Adrenal gland (tissue), 12 donors: ENCODE results near the gene LSAMP. TPM values are rescaled to one million over a fixed set of nuclear protein-coding genes. Genes with fewer than 3 reads are reported as not detected.
A peak's percentile ranks its signal among the peaks of the same experiment; 100 is the strongest.

ENCODE experiments used
- DNase-seq, 7 donors: peaks; one replicate each; pipeline ENCODE4 v3.0.0-alpha.2; 2019 to 2020
- H3K27ac ChIP-seq, 5 donors: fragments of 200-600 bp; sonication (generic) in 4 of 5; 1 replicate in 3 of 5; 2 replicates in 2 of 5; pipeline versions ENCODE4 v1.5.1 to v1.8.0; 2016 to 2020; ENCODE audit warnings: mild to moderate bottlenecking in 1 of 5
- H3K27me3 ChIP-seq: fragments of 200-600 bp; 2 replicates; pipeline ENCODE4 v1.8.0; 2021
- H3K36me3 ChIP-seq, 2 donors: fragments of 200-600 bp; replicated peaks in 1 of 2; 1 replicate in 1 of 2; 2 replicates in 1 of 2; pipeline versions ENCODE4 v1.5.1 to v1.8.0; 2018 to 2022
- H3K4me1 ChIP-seq, 2 donors: fragments of 200-600 bp; replicated peaks in 1 of 2; 1 replicate in 1 of 2; 2 replicates in 1 of 2; pipeline versions ENCODE4 v1.5.1 to v1.8.0; 2018 to 2021
- H3K4me3 ChIP-seq, 4 donors: fragments of 200-600 bp; sonication (generic) in 3 of 4; one replicate each; pipeline ENCODE4 v1.5.1; 2016 to 2018
- H3K9me3 ChIP-seq, 3 donors: fragments of 200-600 bp; sonication (generic) in 1 of 3; replicated peaks in 1 of 3; 1 replicate in 2 of 3; 2 replicates in 1 of 3; pipeline versions ENCODE4 v1.5.1 to v1.8.0; 2016 to 2021
- POLR2A ChIP-seq, 2 donors: fragments of 450-650 bp; IDR thresholded peaks; one replicate each; pipeline ENCODE4 v1.6.1; 2017; ENCODE audit warnings: antibody characterized with exemption in 2 of 2, mild to moderate bottlenecking in 2 of 2, moderate library complexity in 1 of 2
- WGBS, 4 donors: extraction: QIAGEN DNeasy Blood & Tissue Kit in 2 of 4; methylation state at CpG; one replicate each; pipeline versions ENCODE4 v1.1.5 to v1.1.7; 2013 to 2017; 5-methylcytosine and 5-hydroxymethylcytosine counted together
- intact Hi-C, 2 donors: fragments of 100-400 bp; cut with DNase I; formaldehyde crosslinking; loops; one replicate each; pipeline versions ENCODE4 v1.14.1 to v1.15.0; 2022 to 2023
- polyA plus RNA-seq, 3 donors: library from polyadenylated mRNA; stranded (reverse); fragments of 200-250 nt in 2 of 3; fragments of 350-450 nt in 1 of 3; fragmentation: Illumina TruSeq in 1 of 3; extraction: RNeasy Lipid Tissue Mini Kit (QIAGEN cat#74804) in 1 of 3; gene quantifications; one replicate each; pipeline ENCODE4 v1.2.3, GENCODE V29; 2013 to 2014
- total RNA-seq, 9 donors: library from RNA; depleted of rRNA in 4 of 9; stranded (reverse); fragments of >200 nt in 4 of 9; fragments of 120-200 nt in 1 of 9; fragmentation: NEBNext Ultra II Directional in 1 of 9; extraction: Animal tissue kit (Norgen Biotek cat#: 25700) in 1 of 9; gene quantifications; one replicate each; pipeline versions ENCODE4 v1.1.0 to v1.2.4, GENCODE V29; 2013 to 2023
- TF ChIP-seq, protein P1 (sequence below), 6 experiments: fragments of 450-650 bp in 4 of 6; fragments of 200-600 bp in 2 of 6; sonication (generic) in 1 of 6; IDR thresholded peaks; 1 replicate in 5 of 6; 2 replicates in 1 of 6; pipeline versions ENCODE4 v1.5.1 to v1.8.0; 2016 to 2021; ENCODE audit warnings: antibody characterized with exemption in 6 of 6, mild to moderate bottlenecking in 2 of 6, moderate library complexity in 1 of 6
- donor health status: healthy with polysubstance abuse.
- donor health status: Bipolar disorder and iron deficiency.
- donor health status: DM: yes; HTN: yes; CAD: no.
- donor health status: DM: no; HTN: no; CAD: no.
- donor health status: DM: no; HTN: no; CAD: no.
- donor health status: DM: yes; HTN: yes; CAD: no.

Gene LSAMP
- total and polyA plus RNA-seq, 12 donors, result 5.8 to 53.5 (median 24.3) TPM

DNA sequence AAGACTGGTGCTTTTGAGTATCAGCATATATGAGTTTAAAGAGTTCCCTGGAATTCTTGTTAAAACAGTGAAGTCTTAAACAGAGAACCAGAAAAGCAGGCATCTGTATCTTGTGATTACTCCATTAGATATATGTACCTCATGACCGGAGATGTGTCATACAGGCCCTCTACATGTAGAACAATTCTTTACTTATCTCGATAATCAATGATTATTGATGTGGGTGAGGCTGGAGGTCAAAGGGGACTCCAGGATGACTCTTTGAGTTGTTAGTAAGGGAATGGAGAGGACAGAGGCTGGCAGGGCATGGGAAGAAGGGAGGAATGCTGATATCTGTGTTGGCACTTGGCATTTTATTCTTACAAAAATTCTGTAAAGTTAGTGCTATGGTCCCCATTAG lies 666.3 kb downstream of the LSAMP start:
- DNase-seq, result no peak
- 83 to 91% (median 88%) methylated on average over 2 of the region's 2 CpGs for WGBS, 4 donors
- intact Hi-C loops, result no loop called here
- Histone ChIP-seq H3K4me3 (no peak overlapping the region), H3K36me3 (no peaks in the 10 kb centered on the region), H3K9me3 (no peaks in the 10 kb centered on the region), H3K27me3 (no peaks in the 10 kb centered on the region), H3K27ac (no peak overlapping the region), H3K4me1 (no peaks in the 10 kb centered on the region)
- no peak for TF ChIP-seq POLR2A (IDR thresholded peaks at IDR 0.05)
- TF ChIP-seq, protein P1, sequence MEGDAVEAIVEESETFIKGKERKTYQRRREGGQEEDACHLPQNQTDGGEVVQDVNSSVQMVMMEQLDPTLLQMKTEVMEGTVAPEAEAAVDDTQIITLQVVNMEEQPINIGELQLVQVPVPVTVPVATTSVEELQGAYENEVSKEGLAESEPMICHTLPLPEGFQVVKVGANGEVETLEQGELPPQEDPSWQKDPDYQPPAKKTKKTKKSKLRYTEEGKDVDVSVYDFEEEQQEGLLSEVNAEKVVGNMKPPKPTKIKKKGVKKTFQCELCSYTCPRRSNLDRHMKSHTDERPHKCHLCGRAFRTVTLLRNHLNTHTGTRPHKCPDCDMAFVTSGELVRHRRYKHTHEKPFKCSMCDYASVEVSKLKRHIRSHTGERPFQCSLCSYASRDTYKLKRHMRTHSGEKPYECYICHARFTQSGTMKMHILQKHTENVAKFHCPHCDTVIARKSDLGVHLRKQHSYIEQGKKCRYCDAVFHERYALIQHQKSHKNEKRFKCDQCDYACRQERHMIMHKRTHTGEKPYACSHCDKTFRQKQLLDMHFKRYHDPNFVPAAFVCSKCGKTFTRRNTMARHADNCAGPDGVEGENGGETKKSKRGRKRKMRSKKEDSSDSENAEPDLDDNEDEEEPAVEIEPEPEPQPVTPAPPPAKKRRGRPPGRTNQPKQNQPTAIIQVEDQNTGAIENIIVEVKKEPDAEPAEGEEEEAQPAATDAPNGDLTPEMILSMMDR (IDR thresholded peaks at IDR 0.05), result no peak

DNA sequence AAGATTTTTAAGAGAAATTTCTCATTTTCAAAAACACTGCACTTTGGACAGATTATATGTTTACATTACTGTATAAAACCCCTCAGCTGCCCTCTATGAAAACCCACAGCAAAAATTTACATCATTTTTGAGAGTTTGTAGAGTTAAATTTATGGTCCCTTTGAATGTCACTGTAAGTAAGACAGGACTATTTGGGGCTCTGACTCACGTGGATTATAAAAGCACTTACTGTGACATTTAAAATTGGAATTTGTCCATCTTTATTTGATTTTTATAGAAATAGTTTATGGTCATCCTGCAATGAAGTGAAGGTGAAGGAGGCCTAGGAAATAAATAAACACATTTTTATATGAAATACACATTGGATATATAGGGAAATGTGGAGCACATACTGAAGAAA lies 672.3 kb downstream of the LSAMP start:
- no peaks in the 10 kb centered on the region for H3K4me1 ChIP-seq
- H3K4me3 ChIP-seq, result no peak overlapping the region
- H3K9me3 ChIP-seq, result no peaks in the 10 kb centered on the region
- no peak for TF ChIP-seq POLR2A (IDR thresholded peaks at IDR 0.05)
- TF ChIP-seq, protein P1 (IDR thresholded peaks at IDR 0.05), result no peak
- no peaks in the 10 kb centered on the region for H3K36me3 ChIP-seq
- no peak for DNase-seq
- intact Hi-C loops, result no loop called here
- 34 to 68% (median 44%) methylated on average over 1 of the region's 1 CpG for WGBS, 4 donors
- no peaks in the 10 kb centered on the region for H3K27me3 ChIP-seq
- H3K27ac ChIP-seq, result no peak overlapping the region

DNA sequence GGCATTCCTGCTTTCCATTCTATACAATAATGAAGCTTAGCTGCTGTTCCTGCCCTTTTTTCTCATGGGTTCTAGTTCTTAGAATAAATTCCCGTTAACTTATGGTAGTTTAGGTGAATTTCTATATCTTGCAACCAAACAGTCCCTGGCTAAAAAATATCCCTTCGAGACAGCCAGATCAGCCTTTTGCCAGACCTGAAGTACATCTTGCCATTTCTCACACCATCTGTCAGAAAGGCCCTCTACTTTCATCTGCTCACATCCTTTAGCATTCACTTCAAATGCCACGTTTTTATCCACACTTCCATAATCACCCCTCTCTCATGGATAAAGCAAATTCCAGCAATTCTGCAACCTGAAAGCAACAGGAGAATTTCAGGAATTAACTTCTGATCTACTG lies 676.6 kb downstream of the LSAMP start:
- no peak overlapping the region for H3K27ac ChIP-seq
- TF ChIP-seq, protein P1 (IDR thresholded peaks at IDR 0.05), result no peak
- no peak for TF ChIP-seq POLR2A (IDR thresholded peaks at IDR 0.05)

DNA sequence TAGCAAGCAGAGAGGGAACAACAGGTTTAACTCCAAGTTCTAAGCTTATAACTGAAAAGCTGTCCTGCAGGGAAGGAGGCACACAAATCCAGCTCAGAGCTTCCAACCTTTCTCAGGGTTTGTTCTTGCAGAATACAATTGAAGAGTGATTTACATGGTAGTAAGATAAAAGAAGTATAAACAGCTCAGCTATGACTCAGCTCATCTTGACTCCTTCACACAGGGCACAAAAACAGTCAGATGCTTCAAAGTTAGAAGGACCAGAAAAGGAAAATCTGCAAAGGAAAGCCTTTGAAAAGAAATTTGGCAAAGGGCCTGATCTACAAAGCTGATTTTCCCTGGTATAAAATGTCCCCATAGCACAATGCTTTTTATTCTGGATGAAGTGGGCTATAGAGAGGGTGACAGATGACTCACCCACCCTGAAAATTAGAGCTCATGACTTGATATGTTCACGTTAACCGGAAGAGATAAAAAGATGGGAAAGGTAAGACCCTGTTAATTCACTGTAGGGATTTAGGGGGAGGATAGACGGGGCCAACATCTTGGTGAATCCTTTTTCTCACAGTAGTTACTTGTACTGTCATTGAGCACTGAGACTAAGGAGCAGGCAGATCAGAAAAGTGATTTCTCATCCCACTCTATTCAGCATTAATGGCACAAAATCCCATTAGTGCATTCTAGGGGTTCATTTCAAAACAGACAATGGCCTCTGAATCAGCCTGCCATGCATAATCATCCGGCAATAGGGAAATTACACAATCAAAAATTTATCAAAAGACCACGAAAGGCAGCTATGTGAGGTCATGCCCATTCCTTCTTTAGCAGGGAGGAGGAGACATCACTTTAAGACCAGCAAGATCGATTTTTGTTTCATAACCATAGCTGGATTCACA lies 678.5 kb downstream of the LSAMP start:
- peaks cover 9 to 13% of the 10 kb centered on the region in 2 donors for H3K4me1 ChIP-seq
- no peaks in the 10 kb centered on the region for H3K9me3 ChIP-seq
- no peak overlapping the region for H3K4me3 ChIP-seq
- DNase-seq, result peak in 4 of 7 donors; percentile 23 to 28 (median 27)
- WGBS, 4 donors, result 41 to 56% (median 43%) methylated on average over 6 of the region's 6 CpGs
- intact Hi-C loops, result no loop called here
- H3K27ac ChIP-seq, result peak overlapping the region in 4 of 5 donors; percentile 53 to 85 (median 64)
- no peaks in the 10 kb centered on the region for H3K27me3 ChIP-seq
- TF ChIP-seq POLR2A (IDR thresholded peaks at IDR 0.05), result no peak
- TF ChIP-seq, protein P1 (IDR thresholded peaks at IDR 0.05), result no peak
- H3K36me3 ChIP-seq, result no peaks in the 10 kb centered on the region

More for the DNA sequence above, 676.6 kb downstream of the LSAMP start:
- H3K9me3 ChIP-seq, result no peaks in the 10 kb centered on the region
- H3K27me3 ChIP-seq, result no peaks in the 10 kb centered on the region
- no peak for DNase-seq
- no peak overlapping the region for H3K4me3 ChIP-seq
- 76 to 85% (median 79%) methylated on average over 3 of the region's 3 CpGs for WGBS, 4 donors
- H3K36me3 ChIP-seq, result no peaks in the 10 kb centered on the region
- H3K4me1 ChIP-seq, result peaks cover 9 to 13% of the 10 kb centered on the region in 2 donors
- intact Hi-C loops, result no loop called here
